Lower lobe of right lung (tissue), 2 donors: Measurements from ENCODE around the gene ATP13A4. TPM values are rescaled to one million over a fixed set of nuclear protein-coding genes. Genes with fewer than 3 reads are reported as not detected.

Experiments
- ATAC-seq, 2 donors: fragments of 200-7000 bp; cut with Tn5 transposase; one replicate each; pipeline ENCODE4 v1.9.1; 2020 to 2022; ENCODE audit warnings: mild to moderate bottlenecking in 2 of 2, moderate library complexity in 2 of 2
- DNase-seq: peaks from one replicate; pipeline ENCODE4 v3.0.0-alpha.2; 2020
- H3K27ac ChIP-seq: fragments of 200-600 bp; one replicate; pipeline ENCODE4 v1.8.0; 2022
- H3K27me3 ChIP-seq: fragments of 200-600 bp; one replicate; pipeline ENCODE4 v1.8.0; 2022; ENCODE audit warnings: low read depth
- H3K36me3 ChIP-seq: fragments of 200-600 bp; one replicate; pipeline ENCODE4 v1.8.0; 2022; ENCODE audit warnings: mild to moderate bottlenecking
- H3K4me1 ChIP-seq: fragments of 200-600 bp; one replicate; pipeline ENCODE4 v1.8.0; 2022
- H3K4me3 ChIP-seq: fragments of 200-600 bp; one replicate; pipeline ENCODE4 v1.8.0; 2022; ENCODE audit warnings: mild to moderate bottlenecking
- H3K9me3 ChIP-seq: fragments of 200-600 bp; one replicate; pipeline ENCODE4 v1.8.0; 2022
- intact Hi-C: fragments of 100-400 bp; cut with DNase I; formaldehyde crosslinking; loops from one replicate; pipeline ENCODE4 v1.11.0; 2022
- total RNA-seq: library from RNA; stranded (reverse); fragmentation: NEBNext Ultra II Directional; extraction: Animal tissue kit (Norgen Biotek cat#: 25700); gene quantifications from one replicate; pipeline ENCODE4 v1.2.1, GENCODE V29; 2021
- TF ChIP-seq, protein P1 (sequence below): fragments of 200-600 bp; IDR thresholded peaks from one replicate; pipeline ENCODE4 v1.8.0; 2022; ENCODE audit warnings: antibody characterized with exemption, mild to moderate bottlenecking
- donor health status: DM: no; HTN: yes; CAD: no; lungs with severe emphysema.

The ATP13A4 gene
- total RNA-seq, 1 donor from 2014 or later, result 188 TPM

- Histone ChIP-seq H3K9me3 (no peaks in the 10 kb centered on the region), H3K36me3 (no peaks in the 10 kb centered on the region), H3K27me3 (no peaks in the 10 kb centered on the region), H3K4me3 (no peak overlapping the region), H3K4me1 (no peaks in the 10 kb centered on the region), H3K27ac (no peak overlapping the region)
- ATAC-seq (peak; percentile 35 to 66), DNase-seq (no peak)
- intact Hi-C loops, result no loop called here
- TF ChIP-seq, protein P1, sequence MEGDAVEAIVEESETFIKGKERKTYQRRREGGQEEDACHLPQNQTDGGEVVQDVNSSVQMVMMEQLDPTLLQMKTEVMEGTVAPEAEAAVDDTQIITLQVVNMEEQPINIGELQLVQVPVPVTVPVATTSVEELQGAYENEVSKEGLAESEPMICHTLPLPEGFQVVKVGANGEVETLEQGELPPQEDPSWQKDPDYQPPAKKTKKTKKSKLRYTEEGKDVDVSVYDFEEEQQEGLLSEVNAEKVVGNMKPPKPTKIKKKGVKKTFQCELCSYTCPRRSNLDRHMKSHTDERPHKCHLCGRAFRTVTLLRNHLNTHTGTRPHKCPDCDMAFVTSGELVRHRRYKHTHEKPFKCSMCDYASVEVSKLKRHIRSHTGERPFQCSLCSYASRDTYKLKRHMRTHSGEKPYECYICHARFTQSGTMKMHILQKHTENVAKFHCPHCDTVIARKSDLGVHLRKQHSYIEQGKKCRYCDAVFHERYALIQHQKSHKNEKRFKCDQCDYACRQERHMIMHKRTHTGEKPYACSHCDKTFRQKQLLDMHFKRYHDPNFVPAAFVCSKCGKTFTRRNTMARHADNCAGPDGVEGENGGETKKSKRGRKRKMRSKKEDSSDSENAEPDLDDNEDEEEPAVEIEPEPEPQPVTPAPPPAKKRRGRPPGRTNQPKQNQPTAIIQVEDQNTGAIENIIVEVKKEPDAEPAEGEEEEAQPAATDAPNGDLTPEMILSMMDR, result no peak
Measured at GRCh38 chr3:193556841-193557240, 2.1 kb upstream of the ATP13A4 start.

- intact Hi-C loops, result no loop called here
- TF ChIP-seq, protein P1, result no peak
- no peaks in the 10 kb centered on the region for H3K27me3 ChIP-seq
- H3K36me3 ChIP-seq, result no peaks in the 10 kb centered on the region
- H3K4me3 ChIP-seq, result peak overlapping the region; percentile 47
- no peaks in the 10 kb centered on the region for H3K9me3 ChIP-seq
- ATAC-seq (peak; percentile 27 to 45), DNase-seq (no peak)
- no peaks in the 10 kb centered on the region for H3K4me1 ChIP-seq
- H3K27ac ChIP-seq, result peak overlapping the region; percentile 73
Measured at GRCh38 chr3:193553586-193553985, 1.1 kb downstream of the ATP13A4 start.

DNA sequence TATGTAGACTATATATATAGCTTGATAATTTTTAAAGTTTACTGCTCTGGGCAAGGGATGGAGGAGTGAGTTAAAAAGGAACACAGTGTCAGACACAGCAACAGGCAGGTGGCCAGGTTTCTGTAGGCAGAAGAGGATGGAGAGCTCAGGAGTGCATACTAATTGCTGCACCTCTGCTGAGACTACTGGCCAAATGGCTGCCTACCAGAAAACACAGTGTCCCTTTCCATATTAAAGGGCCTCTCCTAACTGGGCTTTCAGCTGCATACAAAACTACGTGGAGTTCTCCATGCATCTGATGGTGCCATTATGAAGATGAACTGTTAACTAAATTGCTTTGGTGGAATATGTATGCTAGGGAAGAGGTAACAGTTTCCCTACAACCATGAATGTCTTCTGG, 1.8 kb downstream of the ATP13A4 start:
- peak; percentile 62 for DNase-seq
- no peaks in the 10 kb centered on the region for H3K4me1 ChIP-seq
- H3K27me3 ChIP-seq, result no peaks in the 10 kb centered on the region
- peak overlapping the region; percentile 73 for H3K27ac ChIP-seq
- intact Hi-C loops, result no loop called here
- H3K36me3 ChIP-seq, result no peaks in the 10 kb centered on the region
- H3K4me3 ChIP-seq, result peak overlapping the region; percentile 47
- peak; percentile 64 to 65 for ATAC-seq
- H3K9me3 ChIP-seq, result no peaks in the 10 kb centered on the region
- TF ChIP-seq, protein P1, result no peak

DNA sequence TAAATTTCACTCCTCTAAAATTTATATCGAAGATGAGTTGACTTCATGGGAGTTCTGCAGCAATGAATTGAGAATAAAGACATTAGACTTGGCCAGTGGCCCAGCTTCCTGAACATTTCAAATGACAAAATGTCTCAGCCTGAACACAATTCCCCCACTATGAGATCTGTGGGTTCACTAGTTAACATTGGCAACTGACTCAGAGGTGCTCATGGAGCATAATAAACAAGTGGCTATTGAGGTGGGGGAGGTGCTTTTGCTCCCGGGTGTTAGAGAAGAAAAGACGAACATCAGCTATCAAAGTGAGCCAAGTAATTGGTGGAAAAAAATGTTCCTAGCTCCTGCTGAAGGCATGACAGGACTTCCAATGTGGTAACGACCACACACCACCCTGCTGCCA, 6.3 kb downstream of the ATP13A4 start:
- Histone ChIP-seq H3K27me3 (no peaks in the 10 kb centered on the region), H3K9me3 (no peaks in the 10 kb centered on the region), H3K36me3 (no peaks in the 10 kb centered on the region), H3K4me1 (no peaks in the 10 kb centered on the region), H3K4me3 (peak overlapping the region; percentile 47), H3K27ac (no peak overlapping the region)
- ATAC-seq, result no peak
- DNase-seq, result no peak
- intact Hi-C loops, result no loop called here
- TF ChIP-seq, protein P1, result no peak

DNA sequence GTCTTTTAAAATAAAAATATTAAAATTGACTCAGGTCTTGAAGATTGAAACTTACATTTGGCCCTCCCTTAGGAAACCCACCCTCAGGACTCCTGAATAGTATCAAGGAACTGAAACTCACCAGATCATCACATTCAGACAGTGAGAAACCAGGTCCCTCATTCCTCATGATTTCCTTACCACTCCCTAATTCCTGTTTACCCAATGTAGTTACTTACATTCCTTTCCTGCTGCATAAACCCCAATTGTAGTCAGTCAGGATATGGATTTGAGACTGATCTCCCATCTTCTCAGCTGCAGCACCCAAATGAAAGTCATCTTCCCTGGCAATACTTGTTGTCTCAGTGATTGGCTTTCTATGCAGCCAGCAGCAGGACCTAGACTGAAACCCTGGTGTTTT, 8.6 kb downstream of the ATP13A4 start:
- no peak overlapping the region for H3K27ac ChIP-seq
- no peaks in the 10 kb centered on the region for H3K9me3 ChIP-seq
- intact Hi-C loops, result no loop called here
- H3K27me3 ChIP-seq, result no peaks in the 10 kb centered on the region
- H3K4me1 ChIP-seq, result no peaks in the 10 kb centered on the region
- TF ChIP-seq, protein P1, result no peak
- DNase-seq (no peak), ATAC-seq (no peak)
- no peak overlapping the region for H3K4me3 ChIP-seq
- H3K36me3 ChIP-seq, result no peaks in the 10 kb centered on the region

DNA sequence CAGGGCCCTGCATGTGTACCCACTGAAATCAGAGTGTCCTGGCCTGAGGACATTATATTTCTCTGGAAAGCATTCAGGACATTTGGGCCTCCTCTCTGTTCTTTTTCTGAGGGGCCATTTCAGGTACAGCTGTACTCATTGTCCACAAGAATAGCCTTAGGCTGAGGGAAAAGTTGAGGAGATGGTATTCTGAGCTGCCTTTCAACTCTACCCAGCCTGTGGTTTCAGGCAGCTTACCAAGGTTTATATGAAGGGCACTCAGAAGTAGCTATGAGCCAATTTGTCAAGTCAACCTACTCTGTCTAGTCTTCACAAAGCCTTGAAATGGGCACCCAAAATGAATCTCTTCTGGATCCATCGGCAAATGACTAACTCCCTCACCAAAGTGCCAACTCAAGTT, 9.4 kb downstream of the ATP13A4 start:
- TF ChIP-seq, protein P1, result no peak
- no peak for DNase-seq
- no peaks in the 10 kb centered on the region for H3K4me1 ChIP-seq
- H3K9me3 ChIP-seq, result no peaks in the 10 kb centered on the region
- no peak overlapping the region for H3K27ac ChIP-seq
- no peaks in the 10 kb centered on the region for H3K27me3 ChIP-seq
- intact Hi-C loops, result no loop called here
- peaks cover 5% of the 10 kb centered on the region for H3K36me3 ChIP-seq
- ATAC-seq, result peak; percentile 52 to 59
- H3K4me3 ChIP-seq, result no peak overlapping the region
